WERI-Rb-1 (cell line): ENCODE results near the gene RNF225.

ENCODE experiments used
- DNase-seq: peaks from one replicate; pipeline ENCODE4 v3.0.0-alpha.2; 2020
- H3K27ac ChIP-seq: fragments of 250-450 bp; sonication (Bioruptor Pico); 2 replicates; pipeline ENCODE4 v1.5.1; 2020; ENCODE audit warnings: mild to moderate bottlenecking, moderate library complexity
- H3K27me3 ChIP-seq: fragments of 250-450 bp; sonication (Bioruptor Pico); 2 replicates; pipeline ENCODE4 v1.5.1; 2021; ENCODE audit warnings: mild to moderate bottlenecking, low read depth, moderate library complexity; ENCODE audit not compliant: insufficient read depth, severe bottlenecking
- H3K36me3 ChIP-seq: fragments of 250-450 bp; sonication (Bioruptor Pico); 2 replicates; pipeline ENCODE4 v1.5.1; 2020; ENCODE audit warnings: mild to moderate bottlenecking, moderate library complexity
- H3K4me3 ChIP-seq: 2 replicates; pipeline ENCODE4 v1.5.1; 2011; ENCODE audit warnings: low read depth, mild to moderate bottlenecking, control low read depth, low read length
- H3K9me3 ChIP-seq: fragments of 250-450 bp; sonication (Bioruptor Pico); 2 replicates; pipeline ENCODE4 v1.5.1; 2021; ENCODE audit warnings: mild to moderate bottlenecking, moderate library complexity; ENCODE audit not compliant: severe bottlenecking
- CTCF ChIP-seq: IDR thresholded peaks from 2 replicates; pipeline ENCODE4 v1.5.1; 2011; ENCODE audit warnings: low read depth, mild to moderate bottlenecking, control low read depth, inconsistent platforms, low read length

Gene RNF225

GRCh38 chr19:58350871-58351557, 44.4 kb upstream of the RNF225 start:
- Histone ChIP-seq H3K9me3 (no peaks in the 10 kb centered on the region), H3K36me3 (no peaks in the 10 kb centered on the region; the same call in none of the 2 replicates), H3K27me3 (no peaks in the 10 kb centered on the region), H3K27ac (no peak overlapping the region), H3K4me3 (no peak overlapping the region)
- DNase-seq = no peak
- TF ChIP-seq CTCF = no peak

GRCh38 chr19:58351558-58351878, 43.9 kb upstream of the RNF225 start:
- H3K27ac ChIP-seq = no peak overlapping the region
- no peak for TF ChIP-seq CTCF

GRCh38 chr19:58351990-58352755, 43.3 kb upstream of the RNF225 start:
- Histone ChIP-seq H3K27me3 (no peaks in the 10 kb centered on the region), H3K9me3 (no peaks in the 10 kb centered on the region), H3K27ac (no peak overlapping the region), H3K4me3 (no peak overlapping the region), H3K36me3 (no peaks in the 10 kb centered on the region; the same call in none of the 2 replicates)
- DNase-seq = no peak
- no peak for TF ChIP-seq CTCF

More at GRCh38 chr19:58351558-58351878, 43.9 kb upstream of the RNF225 start:
- Histone ChIP-seq H3K9me3 (no peaks in the 10 kb centered on the region), H3K27me3 (no peaks in the 10 kb centered on the region), H3K4me3 (no peak overlapping the region), H3K36me3 (no peaks in the 10 kb centered on the region; the same call in none of the 2 replicates)
- DNase-seq = no peak

- no peaks in the 10 kb centered on the region for H3K9me3 ChIP-seq
- H3K4me3 ChIP-seq = no peak within 1 kb of the TSS
- H3K36me3 ChIP-seq = no peaks in the 10 kb centered on the region; the same call in none of the 2 replicates
- no peaks in the 10 kb centered on the region for H3K27me3 ChIP-seq
- no peak for DNase-seq
- no peak within 1 kb of the TSS for H3K27ac ChIP-seq
- no peak for TF ChIP-seq CTCF
Measured at GRCh38 chr19:58352760-58353671, 42.4 kb upstream of the RNF225 start, which contains the start of gene A1BG. Gene A1BG (minus strand): TSS chr19:58353492. CDS start chr19:58353437, 55 bp downstream.

- Histone ChIP-seq H3K4me3 (no peak overlapping the region), H3K27me3 (no peaks in the 10 kb centered on the region), H3K9me3 (no peaks in the 10 kb centered on the region), H3K27ac (no peak overlapping the region), H3K36me3 (no peaks in the 10 kb centered on the region; the same call in none of the 2 replicates)
- TF ChIP-seq CTCF = no peak
- DNase-seq = no peak
Measured at GRCh38 chr19:58353717-58354477, 41.6 kb upstream of the RNF225 start.
